Left lobe of liver (tissue), 2 donors: ENCODE measurements around the gene RAB11FIP4. TPM values are rescaled to one million over a fixed set of nuclear protein-coding genes. Genes with fewer than 3 reads are reported as not detected.

ENCODE experiments used
- ATAC-seq: fragments of 200-7000 bp; cut with Tn5 transposase; one replicate; pipeline ENCODE4 v1.9.1; 2020; ENCODE audit warnings: mild to moderate bottlenecking, moderate library complexity
- DNase-seq: peaks from one replicate; pipeline ENCODE4 v3.0.0-alpha.2; 2020; ENCODE audit warnings: low spot score
- total RNA-seq: library from RNA; stranded (reverse); gene quantifications from one replicate; pipeline ENCODE4 v1.2.1, GENCODE V29; 2021
- donor health status: DM: no; HTN: no; CAD: no; lungs with moderate emphysema.
- donor health status: DM: no; HTN: yes; CAD: no.

RAB11FIP4 gene
- total RNA-seq, 1 donor from 2014 or later: 6.5 TPM

- ATAC-seq (no peak), DNase-seq (no peak)
These were observed 4.9 kb upstream of the RAB11FIP4 start for GRCh38 chr17:31386542-31387075.

GRCh38 chr17:31387438-31387837, 4.0 kb upstream of the RAB11FIP4 start:
- ATAC-seq (no peak), DNase-seq (no peak)

- ATAC-seq: no peak
These were observed 3.1 kb upstream of the RAB11FIP4 start for GRCh38 chr17:31388351-31388750.

GRCh38 chr17:31388770-31389656, 2.5 kb upstream of the RAB11FIP4 start:
- ATAC-seq: peak; percentile 31
- no peak for DNase-seq

More at GRCh38 chr17:31388351-31388750, 3.1 kb upstream of the RAB11FIP4 start:
- no peak for DNase-seq

GRCh38 chr17:31389657-31390381, 1.7 kb upstream of the RAB11FIP4 start:
- ATAC-seq: no peak
- no peak for DNase-seq

- ATAC-seq (no peak), DNase-seq (no peak)
These were observed 1.1 kb upstream of the RAB11FIP4 start for GRCh38 chr17:31390426-31390747.

GRCh38 chr17:31390748-31391495, 553 bp upstream of the RAB11FIP4 start:
- DNase-seq (peak; percentile 37), ATAC-seq (peak; percentile 5)

- DNase-seq: peak; percentile 38
- ATAC-seq: no peak
These were observed 754 bp downstream of the RAB11FIP4 start for GRCh38 chr17:31392002-31392855.

- peak; percentile 41 for DNase-seq
- ATAC-seq: no peak
These were observed 1.6 kb downstream of the RAB11FIP4 start for GRCh38 chr17:31392856-31393748.

- DNase-seq: no peak
- ATAC-seq: no peak
These were observed 2.3 kb downstream of the RAB11FIP4 start for GRCh38 chr17:31393749-31394146.

GRCh38 chr17:31394544-31394943, 3.1 kb downstream of the RAB11FIP4 start:
- DNase-seq: peak; percentile 49
- ATAC-seq: peak; percentile 71

- ATAC-seq (no peak), DNase-seq (peak; percentile 29)
These were observed 5.9 kb downstream of the RAB11FIP4 start for GRCh38 chr17:31397256-31397939.

- peak; percentile 33 for DNase-seq
- no peak for ATAC-seq
These were observed 7.2 kb downstream of the RAB11FIP4 start for GRCh38 chr17:31398381-31399311.

GRCh38 chr17:31400481-31400950, 9.0 kb downstream of the RAB11FIP4 start:
- no peak for DNase-seq
- ATAC-seq: no peak

- DNase-seq (no peak), ATAC-seq (no peak)
These were observed 10.2 kb downstream of the RAB11FIP4 start for GRCh38 chr17:31401456-31402254.
